ENCODE results near the gene TMOD4. TPM values are rescaled to one million over a fixed set of nuclear protein-coding genes. Genes with fewer than 3 reads are reported as not detected.
A peak's percentile ranks its signal among the peaks of the same experiment; 100 is the strongest.

Gene TMOD4
- total RNA-seq, 1 donor from 2014 or later: 1.5 TPM

DNA sequence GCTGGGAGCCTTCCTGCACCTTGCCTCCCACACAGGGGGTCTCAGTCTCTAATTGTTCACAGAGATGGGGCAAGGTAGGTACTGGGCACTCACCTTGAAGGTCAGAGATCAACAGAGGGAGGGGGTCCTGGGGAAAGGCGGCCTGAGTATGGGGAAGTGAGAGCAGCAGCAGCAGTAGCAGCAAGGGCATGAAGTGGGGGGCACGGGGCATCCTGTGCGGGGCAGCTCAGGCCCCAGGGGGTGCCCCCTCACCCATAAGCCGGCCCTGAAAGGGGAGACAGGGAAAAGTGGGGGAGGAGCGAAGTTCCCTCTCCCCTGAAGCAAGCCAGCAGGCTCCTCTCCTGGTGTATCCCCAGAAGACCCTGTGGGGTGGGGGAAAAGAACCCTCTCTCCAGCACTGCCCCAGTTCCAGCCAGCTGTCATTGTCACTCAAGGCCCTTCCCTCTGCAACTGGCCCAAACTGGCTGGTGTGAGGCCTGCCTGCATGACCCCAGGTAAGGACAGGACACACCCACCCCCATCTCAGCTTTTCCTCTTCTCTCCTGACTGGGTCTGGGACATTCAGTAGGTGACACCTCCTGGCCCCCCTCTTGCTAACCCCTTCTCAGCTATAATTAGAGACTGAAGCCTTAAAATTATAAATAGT lies 33.2 kb downstream of the TMOD4 start:
- H3K27ac Mint-ChIP-seq: no peak overlapping the region
- TF ChIP-seq, protein P1, sequence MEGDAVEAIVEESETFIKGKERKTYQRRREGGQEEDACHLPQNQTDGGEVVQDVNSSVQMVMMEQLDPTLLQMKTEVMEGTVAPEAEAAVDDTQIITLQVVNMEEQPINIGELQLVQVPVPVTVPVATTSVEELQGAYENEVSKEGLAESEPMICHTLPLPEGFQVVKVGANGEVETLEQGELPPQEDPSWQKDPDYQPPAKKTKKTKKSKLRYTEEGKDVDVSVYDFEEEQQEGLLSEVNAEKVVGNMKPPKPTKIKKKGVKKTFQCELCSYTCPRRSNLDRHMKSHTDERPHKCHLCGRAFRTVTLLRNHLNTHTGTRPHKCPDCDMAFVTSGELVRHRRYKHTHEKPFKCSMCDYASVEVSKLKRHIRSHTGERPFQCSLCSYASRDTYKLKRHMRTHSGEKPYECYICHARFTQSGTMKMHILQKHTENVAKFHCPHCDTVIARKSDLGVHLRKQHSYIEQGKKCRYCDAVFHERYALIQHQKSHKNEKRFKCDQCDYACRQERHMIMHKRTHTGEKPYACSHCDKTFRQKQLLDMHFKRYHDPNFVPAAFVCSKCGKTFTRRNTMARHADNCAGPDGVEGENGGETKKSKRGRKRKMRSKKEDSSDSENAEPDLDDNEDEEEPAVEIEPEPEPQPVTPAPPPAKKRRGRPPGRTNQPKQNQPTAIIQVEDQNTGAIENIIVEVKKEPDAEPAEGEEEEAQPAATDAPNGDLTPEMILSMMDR (IDR thresholded peaks at IDR 0.05; ENCODE audit: unreplicated experiment): no peak
- peaks cover 6% of the 10 kb centered on the region for H3K27me3 Mint-ChIP-seq
- H3K4me1 Mint-ChIP-seq (ENCODE audit: low read depth): peaks cover 10% of the 10 kb centered on the region
- H3K4me3 Mint-ChIP-seq (ENCODE audit: low read depth): no peak overlapping the region
- no peak for DNase-seq (ENCODE audit: low spot score, unreplicated experiment)
- peaks cover 2% of the 10 kb centered on the region for H3K36me3 Mint-ChIP-seq (ENCODE audit: insufficient read depth)
- H3K9me3 Mint-ChIP-seq (ENCODE audit: low read depth): no peaks in the 10 kb centered on the region

GRCh38 chr1:151137789-151138188 lies 38.0 kb downstream of the TMOD4 start:
- TF ChIP-seq, protein P1 (IDR thresholded peaks at IDR 0.05; ENCODE audit: unreplicated experiment): no peak
- H3K27ac Mint-ChIP-seq: no peak overlapping the region
- no peak for DNase-seq (ENCODE audit: low spot score, unreplicated experiment)
- no peak overlapping the region for H3K4me3 Mint-ChIP-seq (ENCODE audit: low read depth)
- H3K9me3 Mint-ChIP-seq (ENCODE audit: low read depth): no peaks in the 10 kb centered on the region
- no peaks in the 10 kb centered on the region for H3K4me1 Mint-ChIP-seq (ENCODE audit: low read depth)
- peaks cover 22% of the 10 kb centered on the region for H3K27me3 Mint-ChIP-seq
- peaks cover 28% of the 10 kb centered on the region for H3K36me3 Mint-ChIP-seq (ENCODE audit: insufficient read depth)

DNA sequence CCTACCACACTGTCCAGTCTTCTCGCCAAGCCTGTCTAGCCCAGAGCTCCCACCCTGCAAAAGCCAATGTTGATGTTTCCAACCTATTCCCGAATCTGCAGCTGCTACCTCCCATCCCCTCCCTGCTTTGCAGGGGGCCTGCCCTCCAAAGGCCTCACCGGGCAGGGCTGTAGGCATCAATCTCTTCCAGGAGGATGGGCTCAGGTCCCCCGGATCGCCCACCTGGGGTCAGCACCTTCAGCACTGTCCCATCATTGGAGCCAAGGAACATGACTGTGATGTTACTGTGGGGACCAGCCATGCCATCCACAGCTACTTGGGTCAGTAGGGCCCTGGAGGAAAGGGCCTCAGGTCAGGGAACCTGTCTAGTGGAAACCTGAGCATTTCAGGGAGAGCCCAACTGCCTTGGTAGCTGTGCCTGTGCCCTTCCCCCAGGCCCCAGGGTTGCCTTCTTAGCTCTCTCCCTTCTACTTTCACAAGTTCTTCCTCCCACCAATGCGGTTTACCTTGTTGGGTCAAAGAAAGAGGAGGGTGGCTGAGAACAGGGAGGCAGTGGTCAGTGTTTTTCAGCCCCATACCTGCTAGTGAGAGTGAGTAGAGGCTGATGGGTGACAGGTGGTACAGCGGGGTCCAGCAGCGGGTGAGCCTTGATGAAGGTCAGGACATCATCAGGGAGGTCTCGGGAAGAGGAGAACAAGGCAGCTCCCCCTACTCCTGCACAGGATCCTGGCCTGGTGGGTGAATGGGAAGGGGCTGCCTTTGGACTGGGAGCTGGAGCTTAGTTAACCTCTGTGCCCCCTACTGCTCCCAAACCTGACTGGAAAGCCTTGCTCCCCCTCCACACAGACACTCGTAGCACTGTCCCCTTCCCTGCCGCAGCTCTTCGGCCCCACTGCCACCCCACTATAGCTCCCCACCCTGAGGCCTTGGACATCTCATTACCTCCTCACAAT lies 40.1 kb downstream of the TMOD4 start:
- no peak overlapping the region for H3K4me3 Mint-ChIP-seq (ENCODE audit: low read depth)
- no peak for DNase-seq (ENCODE audit: low spot score, unreplicated experiment)
- H3K9me3 Mint-ChIP-seq (ENCODE audit: low read depth): no peaks in the 10 kb centered on the region
- TF ChIP-seq, protein P1 (IDR thresholded peaks at IDR 0.05; ENCODE audit: unreplicated experiment): peak; percentile 12
- peaks cover 37% of the 10 kb centered on the region for H3K27me3 Mint-ChIP-seq
- H3K4me1 Mint-ChIP-seq (ENCODE audit: low read depth): peaks cover 8% of the 10 kb centered on the region
- H3K27ac Mint-ChIP-seq: no peak overlapping the region
- H3K36me3 Mint-ChIP-seq (ENCODE audit: insufficient read depth): peaks cover 28% of the 10 kb centered on the region

GRCh38 chr1:151134991-151135390 lies 40.8 kb downstream of the TMOD4 start:
- TF ChIP-seq, protein P1 (IDR thresholded peaks at IDR 0.05; ENCODE audit: unreplicated experiment): no peak
- peaks cover 8% of the 10 kb centered on the region for H3K4me1 Mint-ChIP-seq (ENCODE audit: low read depth)
- no peak overlapping the region for H3K4me3 Mint-ChIP-seq (ENCODE audit: low read depth)
- peaks cover 42% of the 10 kb centered on the region for H3K27me3 Mint-ChIP-seq
- peaks cover 28% of the 10 kb centered on the region for H3K36me3 Mint-ChIP-seq (ENCODE audit: insufficient read depth)
- DNase-seq (ENCODE audit: low spot score, unreplicated experiment): no peak
- no peak overlapping the region for H3K27ac Mint-ChIP-seq
- no peaks in the 10 kb centered on the region for H3K9me3 Mint-ChIP-seq (ENCODE audit: low read depth)

- Mint-ChIP-seq H3K27ac (no peak overlapping the region), H3K4me1 (ENCODE audit: low read depth) (peaks cover 8% of the 10 kb centered on the region), H3K9me3 (ENCODE audit: low read depth) (no peaks in the 10 kb centered on the region), H3K27me3 (peaks cover 42% of the 10 kb centered on the region), H3K4me3 (ENCODE audit: low read depth) (no peak overlapping the region), H3K36me3 (ENCODE audit: insufficient read depth) (peaks cover 27% of the 10 kb centered on the region)
- DNase-seq (ENCODE audit: low spot score, unreplicated experiment): no peak
- TF ChIP-seq, protein P1 (IDR thresholded peaks at IDR 0.05; ENCODE audit: unreplicated experiment): no peak
Measured at GRCh38 chr1:151134396-151134795, 41.4 kb downstream of the TMOD4 start.

All from progenitor cell of endocrine pancreas (in vitro differentiated cells).